GM18520 (cell line): ENCODE results near the gene S100A13.

ENCODE experiments used
- ATAC-seq: cut with Tn5 transposase; IDR thresholded peaks from one replicate; pipeline ENCODE4 v1.9.1; 2021; ENCODE audit not compliant: unreplicated experiment

The S100A13 gene

DNA sequence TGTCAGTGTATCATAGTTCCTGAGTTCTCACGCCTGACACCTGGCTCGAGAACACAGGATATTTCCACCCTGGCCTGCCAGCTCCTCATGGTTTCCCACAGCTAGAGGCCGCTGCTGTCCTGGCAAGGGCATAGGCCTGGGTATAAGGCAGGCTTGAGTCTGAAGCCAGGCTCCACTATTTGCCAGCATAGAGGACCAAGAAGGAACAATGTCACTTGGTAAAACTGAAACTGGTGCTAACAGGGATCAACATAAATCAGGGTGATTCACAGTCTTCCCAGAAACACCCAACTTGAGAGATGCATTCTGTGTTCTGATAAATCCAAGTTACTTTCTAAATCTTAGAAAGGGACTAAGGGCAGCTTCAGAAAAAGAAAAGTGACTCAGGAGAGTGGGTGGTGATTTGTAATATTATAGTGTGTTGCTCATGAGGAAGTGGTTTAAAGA, 54.7 kb downstream of the S100A13 start:
- ATAC-seq: no peak

DNA sequence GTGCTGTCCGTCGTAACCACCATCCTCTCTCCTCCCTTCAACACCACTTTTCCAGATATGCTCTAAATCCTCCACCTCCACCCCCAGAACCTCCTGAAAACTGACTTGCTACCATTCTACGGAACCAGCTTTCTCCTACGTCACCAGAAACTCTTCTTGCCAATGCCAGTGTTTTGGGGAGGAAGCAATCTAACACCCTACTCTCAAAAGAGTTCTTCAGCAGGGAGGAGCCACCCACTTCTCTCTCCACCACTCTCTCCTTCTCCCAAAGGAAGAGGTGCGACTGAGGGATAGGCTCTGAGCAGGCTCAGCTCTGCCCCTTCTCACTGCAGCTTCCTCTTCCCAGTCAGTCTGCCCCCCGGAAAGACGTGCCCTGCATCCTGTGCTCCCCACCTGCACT, 55.6 kb downstream of the S100A13 start:
- ATAC-seq: no peak

DNA sequence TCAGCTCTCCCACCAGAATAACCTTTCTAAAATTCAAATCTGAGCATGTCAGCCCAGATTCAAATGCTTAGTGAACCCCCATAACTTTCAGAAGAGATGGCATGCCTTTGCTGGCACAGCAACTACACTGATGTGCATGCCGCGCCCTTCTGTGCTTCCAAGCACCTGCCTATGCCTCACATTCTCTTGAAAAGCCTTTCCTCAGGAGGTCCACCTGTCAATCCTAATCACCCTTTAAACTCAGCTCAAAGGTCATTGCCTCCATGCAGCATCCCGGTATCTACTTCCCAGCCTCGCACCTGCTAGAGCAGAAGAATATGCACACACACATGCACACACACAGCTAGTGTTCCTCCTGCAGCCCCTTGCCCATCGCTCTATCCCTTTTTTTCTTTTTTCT, 56.4 kb downstream of the S100A13 start:
- no peak for ATAC-seq

DNA sequence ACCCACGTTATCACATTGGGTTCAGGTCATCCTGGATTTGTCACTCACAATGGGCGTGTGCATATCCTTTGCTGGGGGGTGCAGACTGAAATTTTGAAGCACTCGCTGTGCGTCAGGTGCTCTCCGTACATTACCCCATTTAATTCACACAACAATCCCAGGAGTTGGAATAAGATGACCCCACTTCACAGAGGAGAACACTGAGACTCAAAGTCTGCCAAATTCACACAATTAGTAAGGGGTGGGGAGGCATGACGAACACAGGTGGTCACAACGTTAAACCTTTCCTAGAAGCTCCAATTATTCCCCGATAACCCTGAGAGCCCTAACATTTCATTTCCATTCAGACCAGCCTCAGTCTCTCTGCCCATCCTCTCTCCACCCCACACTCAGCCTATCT, 57.8 kb downstream of the S100A13 start:
- ATAC-seq: no peak
